GM19023 (cell line): ENCODE data around the gene RTN4IP1.
"Not testable (repeated sequence)": the region's sequence is repeated elsewhere in the genome, so short reads cannot be mapped to it uniquely, and the experiment has no call there.

Source experiments
- ATAC-seq: cut with Tn5 transposase; IDR thresholded peaks from one replicate; pipeline ENCODE4 v1.9.1; 2021; ENCODE audit warnings: mild to moderate bottlenecking, moderate library complexity; ENCODE audit not compliant: unreplicated experiment

RTN4IP1 gene

DNA sequence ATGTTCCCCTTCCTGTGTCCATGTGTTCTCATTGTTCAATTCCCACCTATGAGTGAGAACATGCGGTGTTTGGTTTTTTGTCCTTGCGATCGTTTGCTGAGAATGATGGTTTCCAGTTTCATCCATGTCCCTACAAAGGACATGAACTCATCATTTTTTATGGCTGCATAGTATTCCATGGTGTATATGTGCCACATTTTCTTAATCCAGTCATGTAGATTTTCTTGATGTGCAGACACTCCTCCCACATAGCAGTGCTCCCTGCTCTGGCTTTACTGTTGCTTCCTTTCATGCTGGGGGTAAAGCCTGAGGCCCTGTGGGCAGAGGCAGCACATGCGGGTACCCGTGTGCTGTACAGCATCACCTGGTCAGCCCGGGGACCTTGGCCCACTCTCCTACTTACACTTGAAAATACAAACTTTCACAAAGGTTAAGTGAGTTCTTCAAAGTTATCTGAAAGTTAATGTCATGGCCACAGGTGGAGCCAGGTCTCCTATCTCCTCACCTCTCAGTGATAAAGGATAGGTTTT is 80.3 kb downstream of the RTN4IP1 start:
- ATAC-seq, result not testable (repeated sequence)

DNA sequence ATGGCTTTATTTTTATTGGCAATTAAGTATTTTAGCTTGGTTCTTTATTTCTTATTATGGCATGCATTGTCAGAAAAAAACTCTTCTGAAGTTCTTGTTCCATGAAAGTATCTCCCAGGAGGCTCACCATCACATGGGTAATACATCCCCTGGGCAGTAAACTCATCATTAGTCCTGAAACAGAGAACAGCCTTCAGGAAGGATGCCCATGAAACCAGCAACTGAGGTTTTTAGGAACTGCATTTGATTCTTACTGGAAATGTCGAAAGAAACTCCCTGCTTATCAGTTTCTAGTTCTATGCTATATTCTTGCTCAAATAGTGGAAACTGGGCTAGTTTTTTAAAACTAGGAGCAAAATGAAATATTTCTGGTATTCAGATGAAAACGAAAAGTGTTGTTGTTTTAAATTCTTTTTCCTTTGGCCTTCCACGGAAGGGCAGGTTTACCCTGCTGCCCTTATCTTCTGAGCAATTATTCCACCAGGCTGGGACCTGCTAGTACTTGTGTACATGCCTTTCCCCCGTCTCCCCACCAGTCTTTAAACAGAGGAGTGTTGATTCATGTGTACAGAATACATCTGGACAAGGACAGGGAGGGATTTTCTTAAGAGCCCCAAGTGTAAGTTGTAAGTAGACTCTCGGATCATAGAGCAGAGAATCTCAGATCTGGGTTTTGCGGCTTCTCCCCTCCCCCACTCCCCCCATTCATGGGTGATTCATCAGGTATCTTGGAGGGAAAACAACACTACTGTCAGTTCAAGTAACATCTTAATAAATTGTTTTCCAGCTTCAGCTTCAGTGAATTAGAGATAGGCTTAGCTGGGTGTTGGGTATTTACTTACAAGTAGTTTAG is 81.5 kb downstream of the RTN4IP1 start:
- no peak for ATAC-seq

DNA sequence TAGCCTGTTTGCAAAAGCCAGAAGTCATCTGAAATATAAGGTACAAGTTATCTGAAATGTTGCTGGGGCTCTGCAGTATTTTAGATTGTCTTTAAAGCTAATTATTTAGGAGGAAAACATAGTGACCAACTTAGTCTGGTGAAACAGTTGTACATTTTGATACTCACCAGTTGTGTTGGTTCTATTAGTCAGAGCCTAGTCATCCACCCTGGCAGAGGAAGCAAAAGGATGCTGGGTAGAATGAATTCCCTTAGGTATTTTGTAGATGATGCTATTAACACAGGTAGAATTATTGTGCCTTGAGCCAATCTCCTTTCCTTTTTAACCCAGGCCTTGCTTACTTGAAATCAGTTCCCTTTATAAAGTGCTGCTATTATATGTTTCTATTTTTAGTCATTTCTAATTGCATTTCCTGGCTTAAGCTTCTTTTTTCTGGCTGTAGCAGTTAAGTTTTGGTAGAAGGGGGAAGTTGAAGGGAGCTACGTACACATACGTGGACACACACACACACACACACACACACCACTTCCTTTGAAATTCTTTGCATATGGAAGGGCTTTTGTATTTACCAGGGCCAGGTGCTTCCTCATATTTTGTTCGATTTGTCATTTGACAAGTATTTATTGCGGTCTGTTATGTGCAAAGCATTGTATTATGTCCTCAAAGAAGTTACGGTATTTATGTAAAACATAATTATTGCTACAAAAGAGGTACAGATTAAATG is 82.4 kb downstream of the RTN4IP1 start:
- no peak for ATAC-seq

DNA sequence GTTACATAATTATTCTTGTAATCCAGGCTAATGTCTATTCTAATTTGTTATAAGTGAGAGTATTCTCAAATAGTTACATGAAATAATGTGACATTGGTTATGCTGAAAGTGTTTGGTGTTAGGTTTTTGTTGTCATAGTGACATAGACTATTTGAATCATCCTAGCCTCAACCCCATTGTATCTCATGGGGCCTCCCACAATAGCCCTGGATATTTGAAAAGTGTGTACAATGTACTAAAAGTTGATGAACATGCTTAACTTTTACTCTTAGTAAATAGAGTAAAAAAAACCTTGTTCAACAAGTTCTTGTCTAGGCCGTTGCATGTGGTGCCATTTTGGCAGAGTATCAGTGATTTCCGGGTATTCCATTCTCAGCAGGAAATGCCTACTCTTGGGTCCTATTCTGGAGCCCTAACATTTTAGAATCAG is 83.0 kb downstream of the RTN4IP1 start:
- no peak for ATAC-seq

DNA sequence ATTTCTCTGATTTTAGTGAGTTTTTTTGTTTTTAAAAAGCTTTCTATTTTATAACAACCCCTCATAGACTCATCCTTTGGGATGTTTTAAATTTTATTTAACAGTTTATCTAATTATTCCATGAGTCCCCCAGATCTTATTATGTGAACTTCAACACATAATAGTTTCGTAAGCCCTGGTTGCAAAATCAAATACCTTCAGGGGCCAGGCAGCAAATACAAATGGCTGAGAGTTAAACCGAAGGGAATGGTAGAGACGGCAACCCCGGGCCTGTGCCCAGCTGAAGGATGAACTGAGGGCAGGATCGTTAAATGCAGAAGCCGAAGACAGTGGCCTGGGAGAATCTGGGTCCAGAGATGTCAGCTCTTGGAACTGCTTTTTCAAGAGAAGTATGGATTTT is 88.4 kb downstream of the RTN4IP1 start:
- ATAC-seq, result no peak

DNA sequence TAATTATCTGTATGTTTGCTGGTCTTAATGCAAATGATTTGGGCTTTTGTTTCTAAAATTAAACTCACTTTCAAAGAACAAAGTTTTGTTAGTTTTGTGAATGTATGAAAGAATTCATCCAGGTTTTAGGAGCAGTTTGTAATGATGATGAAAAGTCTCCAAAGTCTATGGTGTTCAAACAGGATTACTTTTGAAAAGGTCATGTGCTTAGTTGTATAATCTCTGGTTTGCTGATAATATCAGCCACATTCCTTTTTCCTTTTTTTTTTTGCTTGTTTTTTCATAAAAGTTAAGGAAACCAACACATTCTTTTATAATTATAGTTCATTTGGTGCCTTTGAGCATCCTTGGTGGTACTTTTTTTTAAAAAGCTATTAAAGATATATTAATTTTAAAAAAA is 88.9 kb downstream of the RTN4IP1 start:
- ATAC-seq, result no peak

DNA sequence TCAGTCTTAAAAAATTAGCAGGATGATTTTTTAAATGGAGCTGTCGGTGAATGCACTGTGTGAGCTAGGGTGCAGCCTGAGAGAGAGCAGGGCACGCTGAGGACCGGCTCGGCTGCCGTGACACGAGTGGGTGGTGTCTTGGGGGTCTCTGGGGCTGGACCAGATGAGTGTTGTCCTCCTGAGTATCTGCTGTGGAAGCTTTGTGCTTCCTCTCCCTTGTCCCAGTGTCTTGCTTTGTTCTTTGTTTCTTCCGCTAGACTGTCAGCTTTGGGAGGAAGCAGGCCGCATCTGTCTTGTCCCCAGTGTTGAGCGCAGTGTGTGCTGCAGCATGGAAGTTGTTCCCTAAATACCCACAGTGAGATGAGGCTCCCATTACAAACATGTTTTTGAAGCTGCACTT is 89.4 kb downstream of the RTN4IP1 start:
- no peak for ATAC-seq

DNA sequence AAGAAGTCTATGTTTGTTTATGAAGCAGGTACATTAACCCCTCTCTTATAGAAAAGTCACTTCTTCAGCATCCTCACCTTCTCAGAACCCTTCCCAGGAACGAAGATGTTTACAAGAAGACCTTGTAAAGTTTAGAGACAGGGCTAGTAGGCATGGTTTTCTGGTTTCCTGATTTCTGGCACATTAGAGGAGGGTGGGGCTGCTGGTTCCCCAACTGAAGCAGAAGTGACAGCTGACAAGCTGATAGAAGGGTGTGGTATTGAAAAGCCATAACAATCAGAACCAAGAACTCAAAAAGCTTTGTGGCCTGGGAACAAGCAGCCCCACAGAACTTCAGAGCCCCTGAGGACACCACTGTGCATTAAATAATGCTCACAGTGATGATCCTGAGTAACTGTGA is 91.2 kb downstream of the RTN4IP1 start:
- no peak for ATAC-seq

DNA sequence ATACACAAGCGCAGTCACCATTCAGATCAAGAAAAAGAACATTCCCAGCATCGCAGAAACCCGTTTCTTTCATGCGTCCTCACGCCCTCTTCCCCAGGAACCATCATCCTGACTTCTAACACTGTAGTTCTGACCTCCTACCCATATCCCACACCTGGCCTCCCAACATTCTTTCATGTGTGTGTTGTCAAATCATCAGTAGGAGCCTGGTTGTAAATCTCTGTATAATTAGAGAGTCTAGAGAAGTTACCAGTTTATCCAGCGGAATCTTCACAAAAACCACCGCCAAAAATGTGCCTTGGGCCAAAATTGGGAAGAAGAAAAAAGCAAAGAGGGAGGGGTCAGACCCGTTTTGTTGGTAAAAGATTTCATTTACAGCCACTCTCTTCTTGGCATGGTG is 91.6 kb downstream of the RTN4IP1 start:
- no peak for ATAC-seq

DNA sequence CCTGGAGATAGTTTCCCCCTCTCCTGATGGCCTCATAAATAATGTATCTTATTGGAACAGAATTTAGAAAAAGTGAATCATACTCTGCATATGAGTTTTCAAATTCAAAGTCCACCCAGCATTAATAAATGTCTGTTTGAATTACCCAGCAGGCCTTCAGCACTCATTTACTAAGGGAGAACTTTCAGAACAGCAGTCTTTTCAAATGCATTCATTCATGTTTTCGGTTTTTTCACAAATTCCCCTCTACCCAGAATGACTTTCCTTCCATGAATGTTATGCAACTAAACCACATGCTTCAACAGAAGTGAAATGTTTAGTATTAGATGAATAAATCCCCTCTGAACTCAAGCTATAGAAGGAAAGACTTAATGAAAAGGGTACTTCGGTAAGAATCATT is 92.4 kb downstream of the RTN4IP1 start:
- no peak for ATAC-seq

DNA sequence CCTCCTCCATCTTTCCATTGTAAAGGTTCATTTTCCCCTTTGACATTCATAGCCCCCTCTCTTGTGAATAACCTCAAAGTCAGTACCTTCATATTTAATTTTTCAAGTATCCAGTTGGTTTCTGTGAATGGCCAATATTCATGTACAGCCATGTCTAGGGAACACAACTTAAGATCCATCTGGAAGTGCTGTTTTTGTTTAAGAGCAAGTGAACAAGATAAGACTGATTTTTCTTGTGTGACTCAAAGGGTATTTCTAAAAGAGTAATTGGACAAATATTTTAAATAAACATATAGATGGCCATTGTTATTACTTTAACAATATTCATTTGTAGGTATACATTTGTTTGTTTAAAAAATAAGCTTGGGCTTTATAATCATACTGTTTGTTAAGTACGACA is 92.9 kb downstream of the RTN4IP1 start:
- no peak for ATAC-seq

DNA sequence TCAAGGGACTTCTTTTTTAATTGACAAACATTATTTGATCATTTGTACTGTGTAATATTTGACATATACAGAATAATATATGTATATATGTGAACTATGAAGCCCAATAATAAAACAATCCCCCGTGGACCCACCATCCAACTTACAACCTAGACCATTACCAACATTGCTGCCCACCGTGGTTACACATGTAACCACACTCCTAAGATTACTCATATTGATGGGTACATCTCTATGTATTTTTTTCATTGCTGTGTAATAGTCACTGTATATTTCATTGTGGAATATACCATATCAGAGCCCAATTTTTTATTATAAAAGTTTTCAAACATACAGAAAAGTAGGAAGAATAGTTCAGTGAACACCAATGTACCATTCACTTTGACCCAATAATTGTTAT is 94.3 kb downstream of the RTN4IP1 start:
- no peak for ATAC-seq

DNA sequence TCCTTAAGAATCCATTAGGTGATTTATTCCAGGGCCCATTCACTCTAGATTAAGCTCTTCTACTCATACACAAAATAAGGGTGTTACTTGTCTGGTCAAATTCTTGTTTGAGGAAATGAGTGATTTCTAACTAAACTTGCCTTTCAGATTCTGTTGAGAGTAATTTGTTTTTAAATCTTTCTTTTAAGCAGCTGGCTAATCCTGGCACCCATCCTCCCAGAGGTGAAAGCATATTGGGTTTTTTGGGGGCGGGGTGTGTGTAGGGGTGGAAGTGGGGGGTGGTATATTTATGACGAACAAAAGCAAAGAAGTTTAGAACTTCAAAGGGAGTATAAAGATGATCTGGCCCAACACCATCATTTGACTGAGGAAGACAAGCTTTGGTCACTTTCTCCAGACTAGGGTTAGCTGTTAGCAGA is 94.7 kb downstream of the RTN4IP1 start:
- no peak for ATAC-seq

DNA sequence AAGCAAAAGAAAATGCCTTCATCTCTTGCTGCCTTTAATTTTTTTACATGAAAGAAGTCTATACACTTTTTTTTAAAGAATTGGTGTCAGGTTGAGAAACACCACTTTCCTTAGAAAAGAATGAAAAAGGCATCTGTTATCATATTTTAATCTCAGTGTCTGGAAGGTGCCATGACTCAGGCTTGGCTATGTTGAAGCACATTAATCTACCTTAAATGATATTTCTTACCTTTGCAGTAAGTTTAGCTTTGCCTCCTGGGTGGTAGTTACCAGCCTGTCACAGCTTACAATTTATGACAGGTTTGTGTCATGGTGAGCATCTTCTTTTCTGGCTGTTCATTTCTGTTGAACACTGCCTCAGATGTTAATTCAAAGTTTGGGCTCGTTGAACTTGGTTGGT is 95.3 kb downstream of the RTN4IP1 start:
- no peak for ATAC-seq

DNA sequence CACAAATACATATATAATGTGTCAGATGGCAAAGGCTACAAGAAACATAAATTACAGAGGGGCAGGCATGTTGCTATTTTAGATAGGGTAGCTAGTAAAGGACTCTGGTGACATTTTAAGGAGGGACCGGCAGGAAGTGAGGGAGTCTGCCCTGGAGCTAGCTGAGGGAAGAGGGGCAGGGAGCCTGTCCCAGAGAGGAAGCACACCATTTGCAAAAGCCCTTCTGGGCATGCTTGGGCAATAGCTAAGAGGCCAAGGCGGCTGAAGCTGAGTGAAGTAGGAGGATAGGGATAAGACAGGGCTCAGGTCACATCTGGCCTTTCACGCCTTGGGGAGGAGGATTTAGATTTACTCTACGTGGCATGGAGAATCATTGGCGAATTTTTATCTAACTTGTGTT is 96.2 kb downstream of the RTN4IP1 start:
- no peak for ATAC-seq

DNA sequence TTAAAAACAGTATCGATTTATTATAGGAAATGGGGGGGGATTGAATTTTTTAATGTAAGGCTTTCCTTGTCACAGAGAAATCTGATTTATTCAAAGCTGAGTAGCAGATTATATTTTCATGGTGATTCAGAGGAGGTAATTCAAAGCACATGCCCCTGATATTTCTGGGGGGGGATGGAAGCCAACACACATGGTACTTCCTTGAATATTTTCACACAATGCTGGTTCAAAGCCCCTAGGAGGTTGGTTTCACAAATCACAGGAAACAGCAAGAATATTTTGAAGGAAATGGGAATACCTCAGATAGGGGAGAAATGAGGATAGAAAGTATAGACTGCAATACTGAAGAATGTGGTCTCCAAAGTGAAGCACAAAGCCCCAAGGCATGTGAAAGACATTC is 98.8 kb downstream of the RTN4IP1 start:
- no peak for ATAC-seq

DNA sequence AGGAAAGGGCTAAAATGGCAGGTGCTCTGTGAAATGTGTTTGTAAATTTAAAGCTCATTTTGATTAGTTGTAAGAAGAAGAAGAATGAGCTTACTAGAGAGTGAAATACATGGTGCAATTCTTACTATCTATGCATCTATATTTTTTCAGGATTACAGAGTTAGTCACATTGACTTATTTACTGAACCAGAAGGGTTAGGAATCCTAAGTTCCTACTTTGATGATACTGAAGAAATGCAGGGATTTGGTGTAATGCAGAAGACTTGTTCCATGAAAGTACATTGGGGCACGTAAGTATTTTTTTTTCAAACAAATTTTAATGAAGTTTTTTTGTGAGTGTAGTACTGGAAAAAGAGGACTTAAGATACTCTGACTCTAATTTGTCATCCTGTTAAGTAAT is 99.3 kb downstream of the RTN4IP1 start:
- ATAC-seq, result no peak

DNA sequence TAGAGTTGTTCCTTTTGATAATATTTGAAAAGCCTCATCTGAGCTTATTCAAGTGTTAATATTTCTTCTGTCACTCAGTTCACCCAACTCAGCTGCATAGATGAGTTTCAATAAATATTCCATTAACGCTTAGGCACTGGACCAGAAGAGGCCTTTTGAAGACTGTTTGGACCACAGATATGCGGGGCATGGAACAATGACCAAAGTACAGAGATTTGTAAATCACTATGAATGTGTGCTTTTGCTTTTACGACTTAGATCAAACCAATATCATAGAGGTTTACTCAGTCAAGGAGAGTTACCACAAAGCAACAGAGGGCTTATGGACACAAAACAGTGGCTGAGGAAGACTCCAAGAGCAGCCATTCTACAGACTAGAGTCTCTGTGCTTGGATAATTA is 99.9 kb downstream of the RTN4IP1 start:
- ATAC-seq, result no peak

DNA sequence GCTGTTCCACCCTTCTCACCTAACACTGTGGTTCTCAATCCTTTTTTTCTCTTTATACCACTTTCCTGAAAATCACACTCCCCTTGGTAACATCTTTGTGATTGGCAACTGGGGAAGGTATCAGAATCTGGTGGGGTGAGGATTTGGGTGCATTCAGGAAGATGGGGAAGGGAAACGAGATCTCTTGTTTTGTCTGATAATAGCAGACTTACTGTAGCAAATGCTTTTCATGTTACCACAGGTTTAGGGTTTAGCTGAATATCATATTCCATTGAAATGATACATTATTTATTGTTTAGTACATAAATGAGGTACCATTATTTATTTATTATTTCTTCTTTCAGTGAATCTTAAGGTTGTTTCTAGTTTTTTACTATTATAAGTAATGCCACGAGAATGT is 100.8 kb downstream of the RTN4IP1 start:
- no peak for ATAC-seq

DNA sequence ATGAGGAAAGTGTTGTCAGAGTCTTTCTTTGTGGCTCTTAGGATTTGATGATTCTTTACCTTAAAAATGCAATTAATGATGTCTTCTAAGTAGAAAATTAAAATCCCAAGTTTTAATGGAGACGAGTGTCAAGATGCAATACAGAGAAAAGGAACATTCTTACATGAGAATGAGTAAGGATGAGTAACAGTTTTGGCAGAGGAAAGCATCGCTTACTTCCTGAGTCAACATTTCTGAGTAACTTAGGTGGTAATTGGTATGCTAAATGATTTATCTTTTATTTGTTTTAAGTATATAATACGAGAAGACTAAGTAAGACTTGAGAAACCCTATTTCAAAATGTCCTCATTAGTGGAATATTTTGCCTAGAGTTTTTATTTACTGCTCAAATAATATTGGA is 101.3 kb downstream of the RTN4IP1 start:
- ATAC-seq, result no peak

DNA sequence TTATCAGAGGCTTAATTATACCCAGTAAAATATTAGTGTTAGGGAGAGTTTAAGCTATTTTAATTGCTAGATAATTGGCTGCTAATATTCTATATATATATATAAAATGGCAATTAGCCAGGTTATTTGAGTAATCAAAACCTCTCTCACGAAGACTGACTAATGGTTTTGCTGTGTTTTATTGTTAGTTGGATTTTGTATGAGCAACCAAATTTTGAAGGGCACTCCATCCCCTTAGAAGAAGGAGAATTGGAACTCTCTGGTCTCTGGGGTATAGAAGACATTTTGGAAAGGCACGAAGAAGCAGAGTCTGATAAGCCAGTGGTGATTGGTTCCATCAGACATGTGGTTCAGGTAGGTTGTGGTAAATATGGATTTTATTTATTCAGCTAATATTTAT is 102.2 kb downstream of the RTN4IP1 start:
- no peak for ATAC-seq

DNA sequence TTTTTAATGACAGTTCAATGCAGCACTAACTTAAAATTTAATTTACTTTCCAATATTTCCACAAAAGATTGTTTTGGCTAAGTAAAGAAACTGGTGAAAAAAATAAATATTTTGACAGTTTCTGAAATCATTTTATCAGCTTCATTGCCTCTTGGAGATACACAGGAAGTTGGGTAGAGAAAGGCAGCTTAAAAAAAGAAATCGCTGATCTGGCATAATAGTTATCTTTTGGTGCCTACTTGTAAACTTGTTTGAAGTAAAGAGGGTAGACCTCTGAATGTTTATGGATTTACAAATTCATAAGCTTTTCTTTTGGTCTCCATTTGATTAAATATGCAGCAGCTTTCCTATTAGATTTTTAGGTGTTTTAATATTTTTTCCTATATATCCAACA is 103.4 kb downstream of the RTN4IP1 start:
- ATAC-seq, result no peak
